Stimulated activated CD4-positive, alpha-beta T cell treated with anti-CD3 and anti-CD28 coated beads, TNF-alpha, amount 100 ng/mL, for 4 hours (primary cell): ENCODE data around the gene ERV3-1.
"Not testable (repeated sequence)": the region's sequence is repeated elsewhere in the genome, so short reads cannot be mapped to it uniquely, and the experiment has no call there.

Experiments used
- DNase-seq, 3 experiments: peaks; one replicate each; pipeline ENCODE4 v3.0.0-alpha.2; 2020; ENCODE audit warnings: low read depth in 3 of 3

ERV3-1 gene, protein sequence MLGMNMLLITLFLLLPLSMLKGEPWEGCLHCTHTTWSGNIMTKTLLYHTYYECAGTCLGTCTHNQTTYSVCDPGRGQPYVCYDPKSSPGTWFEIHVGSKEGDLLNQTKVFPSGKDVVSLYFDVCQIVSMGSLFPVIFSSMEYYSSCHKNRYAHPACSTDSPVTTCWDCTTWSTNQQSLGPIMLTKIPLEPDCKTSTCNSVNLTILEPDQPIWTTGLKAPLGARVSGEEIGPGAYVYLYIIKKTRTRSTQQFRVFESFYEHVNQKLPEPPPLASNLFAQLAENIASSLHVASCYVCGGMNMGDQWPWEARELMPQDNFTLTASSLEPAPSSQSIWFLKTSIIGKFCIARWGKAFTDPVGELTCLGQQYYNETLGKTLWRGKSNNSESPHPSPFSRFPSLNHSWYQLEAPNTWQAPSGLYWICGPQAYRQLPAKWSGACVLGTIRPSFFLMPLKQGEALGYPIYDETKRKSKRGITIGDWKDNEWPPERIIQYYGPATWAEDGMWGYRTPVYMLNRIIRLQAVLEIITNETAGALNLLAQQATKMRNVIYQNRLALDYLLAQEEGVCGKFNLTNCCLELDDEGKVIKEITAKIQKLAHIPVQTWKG

DNA sequence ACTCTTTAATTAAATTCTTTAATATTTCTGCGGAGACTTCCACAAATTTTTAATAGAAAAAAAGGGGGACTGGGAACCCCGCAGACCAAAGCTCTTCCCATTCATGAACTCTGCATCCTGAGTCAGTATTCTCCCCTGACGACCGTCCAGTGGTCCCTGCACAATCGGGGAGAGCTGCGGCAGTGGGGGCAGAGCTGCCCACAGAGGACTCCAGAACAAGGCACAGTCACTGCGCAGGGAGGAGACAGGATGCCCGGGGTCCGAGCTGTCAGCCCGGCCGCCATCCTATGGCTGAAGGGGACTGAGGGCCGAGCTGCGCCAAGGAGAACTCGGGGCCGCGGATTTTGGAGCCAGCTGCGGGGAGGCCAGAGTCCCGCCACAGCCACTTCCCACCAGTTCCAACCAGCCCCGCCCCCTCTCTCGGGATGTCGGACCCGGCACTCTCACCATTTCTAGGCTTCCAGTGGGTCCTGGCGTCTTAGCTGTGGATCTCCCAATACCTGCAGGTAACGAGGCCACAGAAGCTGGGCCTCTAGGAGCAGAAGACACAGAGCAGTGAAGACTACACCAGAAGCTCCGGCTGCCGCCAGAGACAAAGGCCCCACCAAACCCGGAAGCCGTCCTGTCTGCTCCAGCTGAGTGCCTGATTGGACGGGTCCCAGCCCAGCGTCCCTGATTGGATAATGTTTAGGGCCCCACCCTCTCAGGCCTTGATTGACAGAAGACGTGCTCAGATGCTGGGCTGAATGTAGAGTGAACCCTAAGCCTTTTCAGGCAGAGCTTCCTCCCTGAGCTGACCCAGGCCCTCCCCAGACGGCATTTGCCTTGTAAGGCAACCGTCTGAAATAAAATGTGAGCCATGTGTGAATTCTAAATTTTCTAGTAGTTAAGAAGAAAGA, at the start of gene ERV3-1:
ERV3-1 (minus strand) TSS at position 594 of the 899 bp plus-strand sequence. CDS start 13,661 bp downstream, outside the sequence.
- DNase-seq: peak; percentile 71 to 87 (median 85)

DNA sequence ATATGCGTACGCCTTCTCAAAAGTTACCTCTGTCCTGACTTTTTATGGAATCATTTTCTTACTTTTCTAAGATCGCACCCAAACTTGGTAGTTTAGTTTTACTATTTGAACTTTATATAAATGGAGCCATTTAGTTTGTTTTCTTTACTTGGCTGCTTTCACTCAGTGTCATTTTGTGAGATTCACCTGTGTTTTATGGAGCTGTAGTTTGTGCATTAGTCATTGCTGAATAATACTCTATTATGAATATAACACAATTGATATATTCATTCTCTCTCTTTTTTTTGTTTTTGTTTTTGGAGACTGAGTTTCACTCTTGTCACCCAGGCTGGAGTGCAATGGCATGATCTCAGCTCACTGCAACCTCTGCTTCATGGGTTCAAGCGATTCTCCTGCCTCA, 49.3 kb upstream of the ERV3-1 start:
- not testable (repeated sequence) for DNase-seq

DNA sequence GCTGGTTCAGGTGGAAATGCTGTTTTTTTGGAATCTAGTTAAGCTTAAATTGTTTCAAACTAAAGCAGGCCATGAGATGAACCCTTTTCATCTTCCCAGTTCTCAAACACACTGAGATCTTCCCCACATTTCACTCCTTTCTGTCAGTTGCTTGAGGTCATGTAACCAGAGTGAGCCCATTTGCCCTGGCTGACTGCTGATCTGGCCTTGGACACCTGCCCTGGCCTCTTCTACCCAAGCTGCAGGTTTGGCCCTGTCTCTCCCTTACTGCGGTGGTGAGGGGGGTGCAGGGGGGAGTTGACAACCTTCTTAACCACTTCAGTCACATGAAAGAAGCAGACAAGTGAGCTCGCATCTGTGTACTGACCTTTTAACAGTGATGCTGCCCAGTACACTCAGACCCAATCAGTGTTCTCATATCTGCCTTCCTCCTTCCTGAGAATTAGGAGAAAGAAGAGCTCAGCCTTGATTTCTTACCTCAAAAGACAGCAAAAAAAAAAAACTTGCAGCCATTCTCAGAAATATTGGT, 48.0 kb upstream of the ERV3-1 start:
- DNase-seq: not testable (repeated sequence)

DNA sequence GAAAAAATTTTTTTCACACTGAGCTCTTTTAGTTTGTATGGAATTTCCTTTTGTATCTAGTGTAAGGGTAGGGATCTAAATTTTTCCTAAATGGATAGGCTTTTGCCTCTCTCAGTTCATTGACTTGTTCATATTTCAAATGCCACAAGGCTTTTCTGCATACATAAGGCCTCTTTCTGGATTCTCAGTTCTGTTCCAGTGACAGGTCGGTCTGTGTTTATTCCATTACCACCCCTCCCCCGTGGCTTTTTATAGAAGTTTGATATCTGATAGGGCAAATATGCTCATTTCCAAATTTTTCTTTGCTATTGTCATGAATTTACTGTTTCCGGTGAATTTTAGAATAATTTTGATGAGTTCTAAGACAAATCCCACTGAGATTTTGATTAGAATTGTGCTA, 45.2 kb upstream of the ERV3-1 start:
- DNase-seq: not testable (repeated sequence)

DNA sequence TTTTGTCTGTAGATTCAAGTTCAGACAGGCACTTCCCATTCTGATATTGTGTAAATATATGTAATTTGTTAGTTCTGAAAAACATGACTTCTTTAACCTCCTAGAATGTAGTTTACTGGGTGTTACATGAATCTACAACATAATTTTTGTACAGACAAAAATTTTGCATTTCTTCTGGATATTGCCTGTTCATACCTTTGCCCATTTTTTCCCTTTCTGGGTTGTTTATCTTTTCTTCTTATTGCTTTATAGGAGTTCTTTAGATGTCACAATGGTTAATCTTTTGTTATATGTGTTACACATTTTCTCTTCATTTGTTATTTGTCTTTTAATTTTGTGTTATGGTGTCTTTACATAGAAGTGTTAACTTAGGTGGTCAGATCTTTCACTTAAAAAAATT, 44.7 kb upstream of the ERV3-1 start:
- not testable (repeated sequence) for DNase-seq

DNA sequence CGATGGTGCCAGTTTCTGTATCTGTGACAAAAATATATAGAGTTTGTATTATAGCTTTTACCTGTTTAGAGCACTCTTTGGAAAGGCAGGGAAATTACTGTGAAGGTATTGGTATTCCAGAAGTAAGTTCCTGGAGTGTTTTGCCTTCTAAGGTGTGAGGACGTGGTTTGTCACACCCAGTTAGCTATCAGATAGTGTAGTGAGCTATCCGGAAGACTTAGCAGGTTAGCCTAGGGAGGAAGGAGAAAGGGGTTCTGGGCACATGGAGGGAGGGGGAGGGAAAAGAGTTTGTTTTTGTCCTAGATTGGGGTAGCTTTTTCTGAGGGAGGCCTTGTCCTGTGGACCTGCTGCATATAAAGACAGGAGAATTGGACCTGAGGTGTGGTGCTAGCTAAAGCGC, 39.8 kb upstream of the ERV3-1 start:
- not testable (repeated sequence) for DNase-seq

DNA sequence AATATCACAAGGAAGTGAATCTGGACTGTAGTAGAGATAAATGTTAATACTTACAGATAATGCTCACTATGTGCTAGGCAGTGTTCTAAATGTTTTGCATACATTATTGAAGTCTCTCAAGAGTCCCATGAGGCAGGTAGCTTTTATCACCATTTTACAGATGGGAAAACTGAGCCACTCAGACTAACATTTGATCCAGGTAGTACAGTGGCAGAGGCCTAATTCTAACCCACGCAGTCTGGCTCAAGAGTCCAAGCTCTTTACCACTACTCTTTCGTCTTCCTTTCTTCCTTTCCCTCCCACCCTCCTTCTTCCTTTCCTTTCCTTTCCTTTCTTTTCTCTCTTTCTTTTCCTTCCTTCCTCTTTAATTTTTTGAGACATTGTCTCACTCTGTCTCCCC, 39.1 kb upstream of the ERV3-1 start:
- DNase-seq: not testable (repeated sequence)

DNA sequence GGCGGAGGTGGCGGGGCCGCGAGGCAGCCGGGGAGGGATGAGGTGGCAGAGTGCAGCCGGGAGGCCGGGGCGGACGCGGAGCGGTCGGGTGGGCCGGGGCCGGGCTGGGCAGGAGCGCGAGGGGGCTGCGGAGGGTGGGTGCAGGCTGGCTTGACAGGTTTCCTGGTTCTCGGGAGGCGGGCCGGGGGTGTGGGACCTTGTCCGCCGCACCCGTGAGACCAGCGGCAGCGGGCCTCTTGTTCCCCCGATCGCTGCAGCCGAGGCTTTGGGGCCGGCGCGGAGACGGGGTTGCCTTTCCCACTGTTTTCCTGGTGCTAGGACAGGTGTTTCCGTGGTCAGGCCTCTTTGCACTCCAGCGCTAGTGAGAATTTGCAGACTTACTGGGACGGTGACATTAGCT, 32.3 kb upstream of the ERV3-1 start:
- peak in 2 of 3 experiments; percentile 12 to 15 for DNase-seq

DNA sequence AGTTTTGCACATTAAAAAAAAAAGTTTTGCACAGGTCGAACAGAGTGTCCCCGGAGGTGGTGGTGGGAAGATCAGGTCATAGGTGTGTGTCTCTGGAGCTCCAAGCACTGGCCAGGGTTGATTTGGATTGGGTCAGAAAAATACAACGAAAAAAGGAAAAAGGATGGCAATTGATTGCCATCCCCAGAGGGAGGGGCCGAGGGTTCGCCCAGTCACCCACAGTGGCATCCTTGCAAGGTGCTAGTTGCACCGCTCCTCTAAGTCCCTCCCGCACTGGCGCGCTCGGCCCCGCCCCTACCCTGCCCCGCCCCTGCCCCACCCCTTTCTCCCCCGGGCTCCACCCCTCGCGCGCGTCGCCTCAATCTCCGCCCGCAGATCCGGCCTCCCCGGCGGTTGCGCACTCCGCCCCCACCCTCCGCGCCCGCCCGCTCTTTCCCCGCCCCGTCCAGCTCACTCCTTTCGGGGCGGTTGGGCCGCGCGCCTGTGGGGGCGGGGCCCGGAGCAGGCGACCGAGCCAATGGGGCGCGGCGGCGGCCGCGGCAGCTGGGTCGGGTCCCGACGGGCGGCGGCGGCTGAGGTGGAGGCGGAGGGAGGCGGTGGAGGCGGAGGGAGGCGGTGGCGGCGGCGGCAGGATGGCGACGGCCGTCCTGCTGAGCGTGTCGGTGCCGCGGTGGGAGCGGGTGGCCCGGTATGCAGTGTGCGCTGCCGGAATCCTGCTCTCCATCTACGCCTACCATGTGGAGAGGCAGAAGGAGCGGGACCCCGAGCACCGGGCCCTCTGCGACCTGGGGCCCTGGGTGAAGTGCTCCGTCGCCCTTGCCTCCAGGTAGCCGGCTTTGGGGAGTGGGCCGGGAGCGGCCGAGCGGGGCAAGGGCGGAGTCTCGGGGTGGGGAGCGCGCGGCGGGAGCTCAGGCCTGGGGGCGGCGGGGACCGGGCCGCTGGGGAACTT, 31.5 kb upstream of the ERV3-1 start:
- peak; percentile 83 to 91 (median 86) for DNase-seq

DNA sequence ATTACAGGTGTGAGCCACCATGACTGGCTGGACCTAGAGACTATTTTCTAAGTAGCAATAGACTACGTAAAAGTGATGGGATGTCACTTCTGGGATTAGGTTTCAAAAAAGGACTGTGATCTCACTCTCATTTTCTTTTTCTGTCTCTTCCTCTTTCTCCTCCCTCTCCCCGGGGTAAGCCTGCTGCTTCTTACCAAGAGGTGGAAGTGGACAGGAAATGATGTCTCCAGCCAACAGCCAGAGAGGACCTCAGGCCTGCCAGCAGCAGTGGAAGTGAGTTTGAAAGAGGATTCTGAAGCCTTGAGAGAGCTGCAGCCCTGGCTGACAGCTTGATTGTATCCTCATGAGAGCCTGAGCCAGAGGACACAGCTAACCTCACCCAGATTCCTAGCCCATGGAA, 30.0 kb upstream of the ERV3-1 start:
- not testable (repeated sequence) for DNase-seq

DNA sequence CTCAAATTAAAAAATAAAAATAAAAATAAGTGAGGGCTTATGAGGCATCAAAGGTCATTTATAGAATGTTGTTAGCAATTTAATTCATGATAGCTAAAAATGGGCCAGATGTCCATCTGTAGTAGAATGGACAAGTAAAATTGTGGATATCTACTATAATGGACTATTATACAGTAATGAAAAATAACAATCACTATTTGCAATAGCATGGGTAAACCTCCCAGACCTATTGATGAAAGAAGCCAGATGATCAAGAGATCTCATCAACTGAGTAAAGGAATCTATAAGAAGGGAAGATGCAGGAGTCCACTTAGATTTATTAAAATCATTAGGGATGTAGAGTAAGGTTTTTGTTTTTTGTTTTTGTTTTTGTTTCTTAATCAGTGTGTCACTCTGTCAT, 29.0 kb upstream of the ERV3-1 start:
- not testable (repeated sequence) for DNase-seq

DNA sequence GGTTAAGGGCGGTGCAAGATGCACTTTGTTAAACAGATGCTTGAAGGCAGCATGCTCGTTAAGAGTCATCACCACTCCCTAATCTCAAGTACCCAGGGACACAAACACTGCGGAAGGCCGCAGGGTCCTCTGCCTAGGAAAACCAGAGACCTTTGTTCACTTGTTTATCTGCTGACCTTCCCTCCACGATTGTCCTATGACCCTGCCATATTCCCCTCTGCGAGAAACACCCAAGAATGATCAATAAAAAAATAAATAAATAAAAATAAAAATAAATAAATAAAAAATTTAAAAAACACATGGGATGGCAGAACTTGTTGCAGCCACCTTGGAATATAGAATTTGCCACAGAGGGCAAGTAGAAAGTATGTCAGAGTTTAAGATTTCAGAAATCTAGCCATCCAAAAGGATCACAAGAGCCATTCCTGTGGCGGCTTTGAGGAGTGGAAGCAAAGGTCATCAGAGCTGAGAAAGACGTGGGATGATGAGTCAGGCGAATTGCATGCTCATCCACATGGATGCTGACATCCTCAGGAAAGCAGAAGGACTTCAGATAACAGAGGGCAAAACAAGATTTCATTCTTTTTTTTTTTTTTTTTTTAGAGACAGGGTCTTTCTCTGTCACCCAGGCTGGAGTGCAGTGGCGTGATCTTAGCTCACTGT, 27.8 kb upstream of the ERV3-1 start:
- not testable (repeated sequence) for DNase-seq

DNA sequence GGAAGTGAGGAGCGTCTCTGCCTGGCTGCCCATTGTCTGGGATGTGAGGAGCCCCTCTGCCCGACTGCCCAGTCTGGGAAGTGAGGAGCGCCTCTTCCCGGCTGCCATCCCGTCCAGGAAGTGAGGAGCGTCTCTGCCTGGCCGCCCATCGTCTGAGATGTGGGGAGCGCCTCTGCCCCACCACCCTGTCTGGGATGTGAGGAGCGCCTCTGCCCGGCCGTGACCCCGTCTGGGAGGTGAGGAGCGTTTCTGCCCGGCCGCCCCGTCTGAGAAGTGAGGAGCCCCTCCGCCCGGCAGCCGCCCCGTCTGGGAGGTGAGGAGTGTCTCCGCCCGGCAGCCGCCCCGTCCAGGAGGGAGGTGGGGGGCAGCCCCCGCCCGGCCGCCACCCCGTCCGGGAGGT, 26.9 kb upstream of the ERV3-1 start:
- not testable (repeated sequence) for DNase-seq

DNA sequence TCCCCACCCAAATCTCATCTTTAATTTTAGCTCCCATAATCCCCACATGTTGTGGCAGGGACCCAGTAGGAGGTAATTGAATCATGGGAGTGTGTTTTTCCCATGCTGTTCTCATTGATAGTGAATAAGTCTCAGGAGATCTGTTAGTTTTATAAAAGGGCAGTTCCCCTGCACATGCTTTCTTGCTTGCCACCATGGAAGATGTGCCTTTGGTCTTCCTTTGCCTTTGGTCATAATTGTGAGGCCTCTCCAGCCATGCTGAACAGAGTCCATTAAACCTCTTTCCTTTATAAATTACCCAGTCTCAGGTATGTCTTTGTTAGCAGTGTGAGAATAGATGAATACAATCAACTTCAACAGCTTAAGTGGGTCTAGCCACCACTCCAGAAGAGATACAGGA, 18.5 kb upstream of the ERV3-1 start:
- not testable (repeated sequence) for DNase-seq

DNA sequence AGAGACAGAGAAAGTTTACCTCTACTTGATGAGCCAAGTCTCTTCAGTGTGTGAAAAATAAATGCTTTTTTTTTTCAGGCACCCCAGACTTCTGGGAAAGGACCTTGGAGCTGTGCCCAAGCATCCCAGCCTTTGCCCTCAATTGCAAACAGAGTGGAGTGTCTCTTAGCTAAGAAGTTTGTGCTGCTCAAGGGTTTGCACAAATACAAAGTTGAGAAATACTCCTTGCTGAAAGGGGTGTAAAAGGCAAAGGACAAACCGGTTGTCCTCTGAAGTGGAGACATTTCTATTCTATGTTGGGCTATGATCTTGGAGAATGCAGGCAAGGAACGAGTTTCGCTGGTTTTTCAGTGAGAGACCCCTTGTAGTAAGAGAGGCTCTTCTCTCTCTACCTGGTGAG, 14.5 kb upstream of the ERV3-1 start:
- not testable (repeated sequence) for DNase-seq

DNA sequence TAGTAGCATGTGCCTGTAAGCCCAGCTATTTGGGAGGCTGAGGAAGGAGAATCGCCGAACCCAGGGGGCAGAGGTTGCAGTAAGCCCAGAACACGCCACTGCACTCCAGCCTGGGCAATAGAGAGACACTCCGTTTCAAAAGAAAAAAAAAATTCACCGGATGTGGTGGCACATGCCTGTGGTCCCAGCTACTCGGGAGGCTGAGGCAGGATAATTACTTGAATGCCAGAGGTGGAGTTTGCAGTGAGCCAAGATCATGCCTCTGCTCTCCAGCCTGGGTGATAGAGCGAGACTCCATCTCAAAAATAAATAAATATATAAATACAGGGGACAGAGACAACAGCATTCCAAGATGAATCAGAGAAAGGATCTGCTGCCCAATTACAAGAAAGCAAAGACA, 3.4 kb upstream of the ERV3-1 start:
- not testable (repeated sequence) for DNase-seq

DNA sequence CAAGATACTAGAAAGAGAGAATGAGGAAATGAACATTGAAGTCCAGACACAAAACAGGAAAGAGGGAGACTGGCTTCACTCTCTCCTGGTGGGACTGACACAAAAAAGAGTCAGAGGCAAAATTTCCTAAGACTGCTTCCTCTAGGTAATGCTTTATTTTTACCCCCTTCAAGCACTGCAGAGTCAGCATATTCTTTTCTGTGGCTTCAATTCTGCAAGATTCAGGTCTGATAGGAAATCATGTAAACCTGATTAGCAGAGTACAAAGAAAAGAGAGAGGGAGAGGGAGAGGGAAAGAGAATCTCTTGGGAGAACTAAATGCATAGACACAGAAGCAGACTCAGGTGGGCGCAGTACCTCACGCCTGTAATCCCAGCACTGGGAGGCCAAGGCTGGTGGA, 2.9 kb upstream of the ERV3-1 start:
- DNase-seq: not testable (repeated sequence)

DNA sequence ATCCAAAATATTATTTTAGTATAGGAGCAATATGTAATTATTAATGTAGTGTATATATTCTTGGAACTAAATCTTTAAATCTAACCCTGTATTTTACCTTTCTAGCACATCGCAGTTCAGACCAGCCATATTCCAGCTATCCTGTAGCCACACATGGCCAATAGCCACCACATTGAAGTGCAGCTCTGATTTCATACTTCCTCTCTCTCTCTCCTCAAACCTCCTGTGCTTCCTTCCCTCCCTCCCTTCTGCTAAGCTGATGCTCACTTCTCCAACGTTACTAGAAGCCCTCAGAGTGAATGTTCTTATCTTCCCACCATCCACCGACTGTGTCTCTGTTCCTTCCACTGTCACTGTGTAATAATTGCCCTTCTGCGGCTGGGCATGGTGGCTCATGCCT, 549 bp upstream of the ERV3-1 start:
- not testable (repeated sequence) for DNase-seq

DNA sequence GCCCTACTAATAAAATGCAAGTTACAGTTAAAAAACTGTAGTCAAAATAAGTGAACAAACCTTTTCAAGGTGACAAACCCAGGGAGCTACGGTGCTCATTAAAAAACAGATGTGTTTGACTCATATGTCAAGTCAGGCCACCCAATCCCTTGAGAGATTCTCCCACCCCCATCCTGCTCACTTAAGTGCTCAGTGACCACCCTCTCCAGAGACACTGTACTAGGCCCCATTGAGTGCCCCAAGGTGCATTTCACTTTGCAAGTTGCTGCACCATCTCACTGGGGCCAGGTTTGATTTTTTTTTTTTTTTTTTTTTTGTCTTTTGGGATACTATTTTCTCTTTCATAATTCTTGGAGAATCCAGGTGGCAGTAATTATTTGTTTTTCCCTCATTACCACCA, 1.9 kb downstream of the ERV3-1 start:
- no peak for DNase-seq

DNA sequence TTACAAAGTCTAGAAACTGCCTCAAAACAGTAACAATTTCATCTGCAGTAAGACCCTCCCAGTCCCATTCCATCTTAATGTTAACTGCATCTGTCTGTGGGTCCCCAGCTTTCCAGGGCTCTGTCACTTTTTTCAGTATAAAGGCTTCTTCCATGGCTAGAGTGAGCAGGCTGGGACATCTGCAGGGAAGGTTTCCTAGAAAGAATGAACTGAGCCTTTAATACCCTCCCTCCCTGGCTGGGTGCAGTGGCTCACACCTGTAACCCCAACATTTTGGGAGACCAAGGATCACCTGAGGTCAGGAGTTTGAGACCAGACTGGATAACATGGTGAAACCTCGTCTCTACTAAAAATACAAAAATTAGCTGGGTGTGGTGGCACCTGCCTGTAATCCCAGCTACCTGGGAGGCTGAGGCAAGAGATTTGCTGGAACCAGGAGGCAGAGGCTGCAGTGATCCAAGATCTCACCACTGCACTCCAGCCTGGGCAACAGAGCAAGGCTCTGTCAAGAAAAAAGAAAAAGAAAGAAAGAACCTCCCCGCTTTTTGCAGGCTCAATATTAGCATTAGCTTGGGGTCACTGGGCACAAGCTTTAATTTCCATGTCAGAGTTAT, 3.4 kb downstream of the ERV3-1 start:
- DNase-seq: no peak
